H9 (cell line): ENCODE measurements around the gene ST6GALNAC3. TPM values are rescaled to one million over a fixed set of nuclear protein-coding genes. Genes with fewer than 3 reads are reported as not detected.

ENCODE experiments used
- DNase-seq: peaks from one replicate; pipeline ENCODE4 v3.0.0-alpha.2; 2017
- H2AFZ ChIP-seq: one replicate; pipeline ENCODE4 v1.6.1; 2013; ENCODE audit warnings: mild to moderate bottlenecking, low read length, control low read depth, moderate library complexity
- H2AK5ac ChIP-seq: 2 replicates; pipeline ENCODE4 v1.6.1; 2013; ENCODE audit warnings: low read length, control low read depth, mixed read lengths; ENCODE audit not compliant: insufficient read length
- H2BK120ac ChIP-seq: one replicate; pipeline ENCODE4 v1.6.1; 2013; ENCODE audit warnings: low read depth, mild to moderate bottlenecking, low read length, control low read depth, inconsistent platforms; ENCODE audit not compliant: poor library complexity, severe bottlenecking
- H2BK12ac ChIP-seq: 2 replicates; pipeline ENCODE4 v1.6.1; 2013; ENCODE audit warnings: low read length, control low read depth, mixed read lengths, low read depth; ENCODE audit not compliant: insufficient read length
- H2BK15ac ChIP-seq: 2 replicates; pipeline ENCODE4 v1.6.1; 2013; ENCODE audit warnings: low read depth, low read length, control low read depth
- H2BK20ac ChIP-seq: one replicate; pipeline ENCODE4 v1.6.1; 2013; ENCODE audit warnings: low read depth, mild to moderate bottlenecking, low read length, control low read depth, inconsistent platforms; ENCODE audit not compliant: poor library complexity, severe bottlenecking
- H2BK5ac ChIP-seq: 2 replicates; pipeline ENCODE4 v1.6.1; 2013; ENCODE audit warnings: low read length, control low read depth, mixed read lengths; ENCODE audit not compliant: insufficient read length
- H3K14ac ChIP-seq: 2 replicates; pipeline ENCODE4 v1.6.1; 2013; ENCODE audit warnings: low read length, control low read depth; ENCODE audit not compliant: insufficient read depth
- H3K18ac ChIP-seq: 2 replicates; pipeline ENCODE4 v1.6.1; 2013; ENCODE audit warnings: low read depth, mild to moderate bottlenecking, mixed read lengths, low read length, control low read depth; ENCODE audit not compliant: insufficient read length
- H3K23ac ChIP-seq: 2 replicates; pipeline ENCODE4 v1.6.1; 2013; ENCODE audit warnings: low read length, control low read depth, mixed read lengths, low read depth; ENCODE audit not compliant: insufficient read length
- H3K23me2 ChIP-seq: 2 replicates; pipeline ENCODE4 v1.6.1; 2013; ENCODE audit warnings: low read depth, mild to moderate bottlenecking, mixed read lengths, low read length, control low read depth; ENCODE audit not compliant: insufficient read length, poor library complexity, severe bottlenecking
- H3K27ac ChIP-seq: 2 replicates; pipeline ENCODE4 v1.5.1; 2013; ENCODE audit warnings: low read length, control low read depth, mixed read lengths, low read depth; ENCODE audit not compliant: insufficient read length
- H3K27me3 ChIP-seq: 2 replicates; pipeline ENCODE4 v1.6.1; 2013; ENCODE audit warnings: low read length, control low read depth, inconsistent platforms; ENCODE audit not compliant: insufficient read depth
- H3K4ac ChIP-seq: 2 replicates; pipeline ENCODE4 v1.6.1; 2013; ENCODE audit warnings: low read depth, mild to moderate bottlenecking, control low read depth, inconsistent platforms, low read length, moderate library complexity
- H3K4me1 ChIP-seq: 2 replicates; pipeline ENCODE4 v1.6.1; 2013; ENCODE audit warnings: low read length, control low read depth, inconsistent platforms; ENCODE audit not compliant: insufficient read depth
- H3K4me2 ChIP-seq: 2 replicates; pipeline ENCODE4 v1.6.1; 2013; ENCODE audit warnings: low read length, control low read depth, mixed read lengths; ENCODE audit not compliant: insufficient read length, insufficient read depth
- H3K56ac ChIP-seq: 2 replicates; pipeline ENCODE4 v1.6.1; 2013; ENCODE audit warnings: low read depth, mild to moderate bottlenecking, mixed read lengths, low read length, control low read depth; ENCODE audit not compliant: insufficient read length
- H3K79me1 ChIP-seq: 2 replicates; pipeline ENCODE4 v1.6.1; 2013; ENCODE audit warnings: low read depth, mild to moderate bottlenecking, moderate library complexity, low read length, control low read depth, inconsistent platforms; ENCODE audit not compliant: insufficient read depth, poor library complexity, severe bottlenecking
- H3K79me2 ChIP-seq: 2 replicates; pipeline ENCODE4 v1.6.1; 2013; ENCODE audit warnings: low read length, control low read depth, inconsistent platforms; ENCODE audit not compliant: insufficient read depth
- H3K9ac ChIP-seq: 2 replicates; pipeline ENCODE4 v1.6.1; 2013; ENCODE audit warnings: low read length, control low read depth, mixed read lengths; ENCODE audit not compliant: insufficient read length; ENCODE audit errors: extremely low read depth
- H3K9me3 ChIP-seq: one replicate; pipeline ENCODE4 v1.6.1; 2013; ENCODE audit warnings: low read depth, low read length, inconsistent platforms; ENCODE audit not compliant: control insufficient read depth
- H3T11ph ChIP-seq: one replicate; pipeline ENCODE4 v1.6.1; 2013; ENCODE audit warnings: mild to moderate bottlenecking, low read length, control low read depth, inconsistent platforms
- H4K20me1 ChIP-seq: one replicate; pipeline ENCODE4 v1.6.1; 2013; ENCODE audit not compliant: control insufficient read depth, insufficient read length, insufficient read depth
- H4K5ac ChIP-seq: 2 replicates; pipeline ENCODE4 v1.6.1; 2013; ENCODE audit warnings: low read depth, mild to moderate bottlenecking, mixed read lengths, low read length, control low read depth; ENCODE audit not compliant: insufficient read length
- H4K8ac ChIP-seq: replicated peaks from 2 replicates; pipeline ENCODE4 v1.6.1; 2013; ENCODE audit warnings: low read length, control low read depth, mixed read lengths, low read depth; ENCODE audit not compliant: insufficient read length
- H4K91ac ChIP-seq: 2 replicates; pipeline ENCODE4 v1.6.1; 2013; ENCODE audit warnings: low read depth, mild to moderate bottlenecking, moderate library complexity, mixed read lengths, low read length, control low read depth; ENCODE audit not compliant: insufficient read length
- H3K27ac Mint-ChIP-seq, 3 experiments: 2 replicates in 2 of 3; 3 replicates in 1 of 3; pipeline ENCODE4 v1.8.0; 2020 to 2021; ENCODE audit warnings: mixed read lengths in 3 of 3, mild to moderate bottlenecking in 1 of 3, moderate library complexity in 1 of 3
- H3K27me3 Mint-ChIP-seq: 2 replicates; pipeline ENCODE4 v1.8.0; 2021; ENCODE audit warnings: low read depth, mild to moderate bottlenecking, moderate library complexity, mixed read lengths
- H3K36me3 Mint-ChIP-seq, 3 experiments: 2 replicates in 2 of 3; 3 replicates in 1 of 3; pipeline ENCODE4 v1.8.0; 2020 to 2021; ENCODE audit warnings: low read depth in 3 of 3, mixed read lengths in 3 of 3; ENCODE audit not compliant: insufficient read depth in 1 of 3
- H3K4me1 Mint-ChIP-seq, 2 experiments: 2 replicates each; pipeline ENCODE4 v1.8.0; 2020; ENCODE audit warnings: mixed read lengths in 2 of 2
- H3K4me3 Mint-ChIP-seq, 2 experiments: 2 replicates in 1 of 2; 3 replicates in 1 of 2; pipeline ENCODE4 v1.8.0; 2020 to 2021; ENCODE audit warnings: mild to moderate bottlenecking in 2 of 2, mixed read lengths in 2 of 2, moderate library complexity in 1 of 2
- H3K9me3 Mint-ChIP-seq, 2 experiments: 2 replicates in 1 of 2; 3 replicates in 1 of 2; pipeline ENCODE4 v1.8.0; 2020; ENCODE audit warnings: mild to moderate bottlenecking in 2 of 2, mixed read lengths in 2 of 2, moderate library complexity in 1 of 2
- CTCF ChIP-seq: fragments of 200-600 bp; sonication (generic); conservative IDR thresholded peaks from 3 replicates; pipeline ENCODE4 v1.8.0; 2021; ENCODE audit warnings: antibody characterized with exemption, mild to moderate bottlenecking
- WGBS: extraction: QIAGEN DNeasy Blood & Tissue Kit; methylation state at CpG from one replicate; pipeline ENCODE4 v1.1.7; 2013; ENCODE audit warnings: missing lambda C conversion rate, low lambda C conversion rate, mixed read lengths; ENCODE audit not compliant: insufficient read length; ENCODE audit errors: extremely low coverage; 5-methylcytosine and 5-hydroxymethylcytosine counted together
- total RNA-seq: library from RNA; stranded (reverse); gene quantifications from 2 replicates; pipeline ENCODE4 v1.2.1, GENCODE V29; 2021

ST6GALNAC3 gene
- total RNA-seq, 1 experiment from 2014 or later: 11.2 TPM

GRCh38 chr1:76351655-76352054 is 277.1 kb downstream of the ST6GALNAC3 start:
- no peaks in the 10 kb centered on the region for H3K23me2 ChIP-seq
- no peaks in the 10 kb centered on the region for H3K4me1 ChIP-seq
- H4K5ac ChIP-seq: no peak overlapping the region
- no peak overlapping the region for H2BK5ac ChIP-seq
- no peak overlapping the region for H2BK12ac ChIP-seq
- H3K23ac ChIP-seq: no peak overlapping the region
- H2AK5ac ChIP-seq: no peak overlapping the region
- H3K27ac ChIP-seq: no peak overlapping the region
- no peak overlapping the region for H3K4me3 Mint-ChIP-seq
- H3K18ac ChIP-seq: no peak overlapping the region
- WGBS: no CpG with 5 or more reads among the region's 3 CpGs
- no peak overlapping the region for H2BK20ac ChIP-seq
- H4K91ac ChIP-seq: no peak overlapping the region
- H2BK120ac ChIP-seq: no peak overlapping the region
- no peaks in the 10 kb centered on the region for H3K79me2 ChIP-seq
- no peaks in the 10 kb centered on the region; a peak in 1 of 7 replicates for H3K36me3 Mint-ChIP-seq
- no peaks in the 10 kb centered on the region for H3K27me3 ChIP-seq
- H3K4me1 Mint-ChIP-seq: peaks cover 4 to 18% of the 10 kb centered on the region in 2 experiments
- no peak overlapping the region for H3K4me2 ChIP-seq
- no peaks in the 10 kb centered on the region; a peak in 1 of 5 replicates for H3K9me3 Mint-ChIP-seq
- no peak overlapping the region for H3K27ac Mint-ChIP-seq
- H3K79me1 ChIP-seq: no peaks in the 10 kb centered on the region
- H4K20me1 ChIP-seq: no peaks in the 10 kb centered on the region
- no peak overlapping the region for H2BK15ac ChIP-seq
- H2AFZ ChIP-seq: no peak overlapping the region
- no peak overlapping the region for H3T11ph ChIP-seq
- H3K14ac ChIP-seq: no peak overlapping the region
- no peaks in the 10 kb centered on the region for H3K9me3 ChIP-seq
- TF ChIP-seq CTCF: no peak
- no peak overlapping the region for H4K8ac ChIP-seq
- no peak for DNase-seq
- H3K4ac ChIP-seq: no peak overlapping the region
- H3K56ac ChIP-seq: no peak overlapping the region
- no peak overlapping the region for H3K9ac ChIP-seq
- H3K27me3 Mint-ChIP-seq: no peaks in the 10 kb centered on the region
